Amygdala (tissue), 56 donors: ENCODE results near the gene USH1G.
A peak's percentile ranks its signal among the peaks of the same experiment; 100 is the strongest.
"Not testable (repeated sequence)": the region's sequence is repeated elsewhere in the genome, so short reads cannot be mapped to it uniquely, and the experiment has no call there.

Experiments
- DNase-seq, 56 donors: peaks; one replicate each; lab custom pipeline; 2025; lab: John Stamatoyannopoulos, UW

The USH1G gene

GRCh38 chr17:74922694-74923537 lies at the start of gene USH1G:
Gene USH1G (minus strand): TSS chr17:74923255. CDS start chr17:74923073, 182 bp downstream.
- peak in 3 of 56 donors; percentile 21 to 48 (median 35) for DNase-seq

GRCh38 chr17:74972107-74972972 lies 49.3 kb upstream of the USH1G start, which contains the start of gene HID1:
Gene HID1 (minus strand): TSS chr17:74972759. CDS start chr17:74972656, 103 bp downstream.
- peak in 54 of 56 donors; percentile 19 to 91 (median 67) for DNase-seq

- DNase-seq: no peak
Observed at GRCh38 chr17:74971842-74972106, 48.7 kb upstream of the USH1G start.

- DNase-seq: no peak
Observed at GRCh38 chr17:74971069-74971841, 48.2 kb upstream of the USH1G start.

- DNase-seq: no peak
Observed at GRCh38 chr17:74970395-74970794, 47.3 kb upstream of the USH1G start.

- not testable (repeated sequence) for DNase-seq
Observed at GRCh38 chr17:74969501-74969900, 46.4 kb upstream of the USH1G start.

GRCh38 chr17:74968361-74968780 lies 45.3 kb upstream of the USH1G start:
- DNase-seq: no peak

GRCh38 chr17:74964988-74965622 lies 42.0 kb upstream of the USH1G start:
- no peak for DNase-seq

- no peak for DNase-seq
Observed at GRCh38 chr17:74964246-74964761, 41.2 kb upstream of the USH1G start.

GRCh38 chr17:74963656-74964055 lies 40.6 kb upstream of the USH1G start:
- DNase-seq: peak in 3 of 56 donors; percentile 11 to 25 (median 15)

GRCh38 chr17:74962622-74963394 lies 39.8 kb upstream of the USH1G start:
- DNase-seq: peak in 52 of 56 donors; percentile 13 to 87 (median 51)

- DNase-seq: peak in 54 of 56 donors; percentile 30 to 92 (median 70)
Observed at GRCh38 chr17:74961657-74962350, 38.7 kb upstream of the USH1G start.

- DNase-seq: no peak
Observed at GRCh38 chr17:74960570-74961342, 37.7 kb upstream of the USH1G start.

- no peak for DNase-seq
Observed at GRCh38 chr17:74959826-74960515, 36.9 kb upstream of the USH1G start.

GRCh38 chr17:74957935-74958740 lies 35.1 kb upstream of the USH1G start:
- DNase-seq: peak in 37 of 56 donors; percentile 6 to 78 (median 23)

GRCh38 chr17:74956093-74956492 lies 33.0 kb upstream of the USH1G start:
- no peak for DNase-seq
